RWPE1 (cell line): Measurements from ENCODE around the gene GASK1A.
"Not testable (repeated sequence)": the region's sequence is repeated elsewhere in the genome, so short reads cannot be mapped to it uniquely, and the experiment has no call there.

ENCODE experiments used
- CTCF ChIA-PET: fragments of 350-600 bp; sonication (Branson Sonifier 250); formaldehyde crosslinking; extraction: SDS; loops from one replicate; lab custom pipeline; 2021; lab: Yijun Ruan, JAX
- POLR2A ChIA-PET: fragments of 400-600 bp; formaldehyde crosslinking; extraction: SDS; loops from one replicate; lab custom pipeline; 2020; ENCODE audit warnings: antibody characterized with exemption; ENCODE audit not compliant: low non-redundant PET; lab: Yijun Ruan, JAX
- DNase-seq: peaks from one replicate; pipeline ENCODE4 v3.0.0; 2012; ENCODE audit warnings: low spot score
- H3K27ac ChIP-seq: fragments of 450-650 bp; 2 replicates; pipeline ENCODE4 v1.5.1; 2017
- TF ChIP-seq, protein P1 (sequence below): fragments of 450-650 bp; conservative IDR thresholded peaks from 2 replicates; pipeline ENCODE4 v1.5.1; 2017; ENCODE audit warnings: low read depth, mild to moderate bottlenecking

Gene GASK1A

DNA sequence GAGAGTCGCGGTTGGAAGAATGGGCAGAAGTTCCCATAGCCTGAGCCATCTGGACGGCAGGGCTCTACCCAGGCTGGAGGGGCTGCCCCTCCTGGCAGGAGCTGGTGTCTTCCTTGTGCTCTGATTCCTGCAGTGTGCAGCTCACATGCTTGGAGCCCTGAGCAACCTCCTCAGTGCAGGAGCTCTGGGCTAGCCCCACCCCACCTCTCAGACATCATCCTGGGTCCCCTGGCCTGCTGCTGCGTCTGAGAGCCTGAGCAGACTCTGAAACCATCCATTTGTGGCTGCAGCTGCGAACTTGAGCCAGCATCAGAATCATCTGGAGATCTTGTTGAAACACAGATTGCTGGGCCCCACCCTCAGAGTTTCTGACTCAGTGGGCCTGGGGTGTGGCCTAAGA lies 84.0 kb downstream of the GASK1A start:
- H3K27ac ChIP-seq = no peak overlapping the region
- ChIA-PET POLR2A (no interaction called here), CTCF (no interaction called here)
- no peak for DNase-seq
- TF ChIP-seq, protein P1, sequence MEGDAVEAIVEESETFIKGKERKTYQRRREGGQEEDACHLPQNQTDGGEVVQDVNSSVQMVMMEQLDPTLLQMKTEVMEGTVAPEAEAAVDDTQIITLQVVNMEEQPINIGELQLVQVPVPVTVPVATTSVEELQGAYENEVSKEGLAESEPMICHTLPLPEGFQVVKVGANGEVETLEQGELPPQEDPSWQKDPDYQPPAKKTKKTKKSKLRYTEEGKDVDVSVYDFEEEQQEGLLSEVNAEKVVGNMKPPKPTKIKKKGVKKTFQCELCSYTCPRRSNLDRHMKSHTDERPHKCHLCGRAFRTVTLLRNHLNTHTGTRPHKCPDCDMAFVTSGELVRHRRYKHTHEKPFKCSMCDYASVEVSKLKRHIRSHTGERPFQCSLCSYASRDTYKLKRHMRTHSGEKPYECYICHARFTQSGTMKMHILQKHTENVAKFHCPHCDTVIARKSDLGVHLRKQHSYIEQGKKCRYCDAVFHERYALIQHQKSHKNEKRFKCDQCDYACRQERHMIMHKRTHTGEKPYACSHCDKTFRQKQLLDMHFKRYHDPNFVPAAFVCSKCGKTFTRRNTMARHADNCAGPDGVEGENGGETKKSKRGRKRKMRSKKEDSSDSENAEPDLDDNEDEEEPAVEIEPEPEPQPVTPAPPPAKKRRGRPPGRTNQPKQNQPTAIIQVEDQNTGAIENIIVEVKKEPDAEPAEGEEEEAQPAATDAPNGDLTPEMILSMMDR = no peak

DNA sequence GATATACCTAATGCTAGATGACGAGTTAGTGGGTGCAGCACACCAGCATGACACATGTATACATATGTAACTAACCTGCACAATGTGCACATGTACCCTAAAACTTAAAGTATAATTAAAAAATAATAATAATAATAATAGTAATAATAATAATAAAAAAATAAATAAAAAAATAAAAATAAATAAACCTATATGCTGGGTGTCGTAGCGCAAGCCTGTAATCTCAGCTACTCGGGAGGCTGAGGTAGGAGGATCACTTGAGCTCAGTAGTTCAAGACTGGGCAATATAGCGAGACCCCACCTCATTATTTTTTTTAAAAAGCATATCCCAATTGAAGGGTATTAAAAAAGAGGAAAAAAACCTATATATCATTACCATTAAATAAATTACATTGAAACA lies 91.6 kb downstream of the GASK1A start:
- POLR2A ChIA-PET, DNase-seq, H3K27ac ChIP-seq, CTCF ChIA-PET: not testable (repeated sequence)

DNA sequence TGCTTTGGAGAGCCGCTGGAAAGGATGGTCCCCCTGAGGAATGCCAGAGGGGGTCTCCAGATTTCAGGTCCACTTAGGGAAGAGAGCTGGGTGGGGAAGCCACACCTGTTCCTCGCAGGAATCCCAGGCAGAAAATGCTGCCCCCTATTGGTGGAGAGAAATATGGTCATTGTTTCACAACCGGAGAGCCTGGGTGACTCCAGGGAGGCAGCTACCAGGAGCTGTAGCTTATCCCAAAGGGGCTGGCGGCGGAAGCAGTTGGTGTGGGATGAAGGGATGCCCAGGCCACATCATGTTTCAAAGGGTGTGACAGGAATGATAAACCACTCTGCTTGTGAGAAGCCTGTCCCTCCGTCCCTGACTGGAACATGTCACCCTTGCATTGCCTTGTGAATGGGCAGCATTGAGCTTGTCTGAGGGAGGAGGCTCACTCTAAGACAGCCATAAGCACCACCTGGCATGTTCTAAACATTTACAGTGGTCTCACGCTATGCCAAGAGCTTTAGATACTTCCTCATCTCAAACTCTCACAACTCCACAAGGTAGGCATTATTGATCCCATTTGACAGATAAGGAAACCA lies 92.3 kb downstream of the GASK1A start:
- ChIA-PET POLR2A (no interaction called here), CTCF (no interaction called here)
- DNase-seq = no peak
- H3K27ac ChIP-seq = no peak overlapping the region
- TF ChIP-seq, protein P1 = 0 out of 2 replicates have a peak, but pooled peaks have one; percentile 11

DNA sequence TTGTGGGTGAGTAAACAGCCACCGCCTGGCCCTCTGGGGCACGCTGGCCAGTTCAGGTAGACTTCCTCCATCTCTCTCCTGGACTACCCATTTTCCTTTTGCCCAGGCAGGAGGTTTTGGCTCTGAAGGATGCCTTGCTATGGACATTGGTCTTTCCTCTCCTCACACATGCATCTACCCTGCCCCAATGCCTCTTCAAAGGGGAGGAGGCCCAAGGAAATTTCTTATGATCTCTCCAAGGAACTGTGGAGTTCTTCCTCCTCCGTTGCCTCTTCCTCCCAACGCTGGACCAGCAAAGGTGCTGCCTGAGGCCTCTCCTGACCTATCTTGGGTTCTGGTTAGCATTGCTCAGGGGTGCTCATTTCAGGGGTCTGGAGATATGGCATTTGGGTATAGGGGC lies 93.2 kb downstream of the GASK1A start:
- H3K27ac ChIP-seq = no peak overlapping the region
- POLR2A ChIA-PET = no interaction called here
- CTCF ChIA-PET = no interaction called here
- TF ChIP-seq, protein P1 = no peak
- no peak for DNase-seq

DNA sequence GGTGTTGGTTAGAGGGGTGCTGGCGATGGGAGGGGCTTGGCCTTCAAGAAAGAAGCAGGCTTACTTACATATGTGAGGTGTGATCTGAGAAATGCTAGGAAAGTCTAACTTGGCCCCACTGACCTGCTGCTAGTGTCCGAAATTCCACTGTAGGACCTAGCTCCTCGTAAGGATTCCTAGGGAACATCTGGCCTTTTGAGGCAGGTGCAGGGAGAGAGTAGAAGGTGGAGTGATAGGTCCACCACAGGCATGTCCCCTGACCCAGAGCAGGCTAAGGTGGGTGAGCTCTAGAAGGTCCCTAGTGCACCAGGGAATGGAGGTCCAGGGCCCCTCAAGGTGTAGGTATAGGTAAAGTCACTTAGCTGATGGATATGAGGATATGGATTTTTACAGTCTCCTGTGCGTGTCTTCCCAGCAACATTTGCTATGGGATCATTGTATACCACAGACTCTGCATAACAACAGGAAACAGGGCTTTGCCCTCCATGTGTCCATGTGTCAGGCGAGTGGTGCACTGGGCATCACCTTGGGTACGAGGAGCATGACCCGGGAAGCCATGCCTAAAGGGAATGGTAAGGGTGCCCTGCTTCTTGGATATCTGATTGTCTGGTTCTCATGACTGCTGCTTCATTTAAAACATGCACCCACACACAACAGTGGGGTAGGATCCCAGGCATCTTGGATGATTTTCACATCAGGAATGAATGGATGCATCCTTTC lies 94.2 kb downstream of the GASK1A start:
- no peak for DNase-seq
- CTCF ChIA-PET = interaction anchor here (0.6 to 0.7 kb wide), 2 partner anchors 11 to 945 kb away, joined by 3 to 4 read pairs; no protein-coding TSS in a partner anchor
- H3K27ac ChIP-seq = no peak overlapping the region
- POLR2A ChIA-PET = no interaction called here
- TF ChIP-seq, protein P1 = no peak

DNA sequence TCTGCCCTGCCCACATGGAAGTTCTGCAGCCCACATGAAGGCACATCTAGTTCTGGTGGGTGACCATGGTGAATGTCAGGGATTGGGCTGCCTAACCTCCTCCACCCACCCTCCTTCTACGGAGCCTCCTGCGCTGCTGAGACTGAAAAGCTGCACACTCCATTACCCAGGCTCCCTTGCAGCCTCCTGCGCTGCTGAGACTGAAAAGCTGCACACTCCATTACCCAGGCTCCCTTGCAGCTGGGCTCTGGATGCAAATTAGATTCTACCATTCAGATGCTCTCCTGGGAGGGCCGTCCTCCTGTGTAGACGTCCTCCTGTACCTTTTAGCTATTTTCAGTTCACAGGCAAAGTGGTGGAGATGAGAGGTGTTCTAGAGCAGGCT lies 94.7 kb downstream of the GASK1A start:
- no peak overlapping the region for H3K27ac ChIP-seq
- no peak for DNase-seq
- TF ChIP-seq, protein P1 = no peak
- CTCF ChIA-PET = no interaction called here
- POLR2A ChIA-PET = no interaction called here

DNA sequence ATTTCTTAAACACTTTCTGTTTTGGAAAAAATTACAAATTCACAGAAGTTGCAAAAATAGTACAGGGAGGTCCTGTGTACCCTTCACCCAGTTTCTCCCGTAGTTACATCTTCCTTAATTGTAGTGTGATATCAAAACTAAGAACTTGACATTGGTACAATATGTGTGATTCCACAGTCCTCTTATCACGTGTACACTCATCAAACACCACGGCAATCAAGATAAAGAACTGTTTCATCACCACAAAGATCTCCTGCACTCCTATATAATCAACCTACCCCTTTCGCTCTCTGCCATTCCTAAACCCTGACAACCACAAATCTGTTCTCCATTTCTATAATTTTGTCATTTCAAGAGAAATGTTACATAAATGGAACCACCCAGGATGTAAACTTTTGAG lies 95.4 kb downstream of the GASK1A start:
- TF ChIP-seq, protein P1 = no peak
- CTCF ChIA-PET = no interaction called here
- DNase-seq = no peak
- POLR2A ChIA-PET = no interaction called here
- no peak overlapping the region for H3K27ac ChIP-seq
